A549 (cell line): ENCODE data around the gene ZC3H12C.

Experiments used
- CTCF ChIP-seq: fragments of >200 bp; sonication (Bioruptor Twin); formaldehyde crosslinking; IDR thresholded peaks from 3 replicates; pipeline ENCODE4 v1.5.1; 2016
- POLR2A ChIP-seq: IDR thresholded peaks from 2 replicates; pipeline ENCODE4 v1.6.1; 2012; ENCODE audit warnings: mild to moderate bottlenecking, low read length
- RARB ChIP-seq: fragments of 250-450 bp; sonication (Bioruptor Pico); IDR thresholded peaks from 2 replicates; pipeline ENCODE4 v1.8.0; 2021; ENCODE audit warnings: mild to moderate bottlenecking, moderate library complexity
- RCOR1 ChIP-seq: fragments of 150-350 bp; IDR thresholded peaks from 2 replicates; pipeline ENCODE4 v1.6.1; 2014; ENCODE audit warnings: antibody characterized with exemption, low read length, low read depth

DNA sequence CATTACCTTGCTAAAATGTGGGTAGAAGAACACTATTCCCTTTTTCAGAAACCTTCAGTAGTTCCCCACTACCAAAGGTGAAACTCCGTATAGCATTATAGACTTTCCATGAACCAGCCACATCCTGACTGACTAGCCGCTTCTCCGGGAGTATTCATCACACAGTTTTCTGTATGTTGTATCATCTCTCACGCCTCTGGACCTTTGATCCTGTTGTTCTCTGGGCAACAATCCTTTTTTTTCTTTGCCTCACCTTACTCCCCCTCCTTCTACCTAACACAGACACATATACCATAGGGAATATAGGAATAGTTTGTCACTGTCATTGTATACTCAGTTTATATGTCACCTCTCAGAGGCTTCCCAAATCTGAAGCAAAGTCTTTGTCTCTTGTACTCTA, 20.8 kb downstream of the ZC3H12C start:
- no peak for TF ChIP-seq RCOR1
- TF ChIP-seq POLR2A = no peak
- no peak for TF ChIP-seq CTCF
- TF ChIP-seq RARB = no peak
